ENCODE data around the gene IL12RB1. TPM values are rescaled to one million over a fixed set of nuclear protein-coding genes. Genes with fewer than 3 reads are reported as not detected.

The IL12RB1 gene
- total and polyA plus RNA-seq, 12 donors, result 0.28 to 7.4 (median 1.8) TPM; not detected in 1

DNA sequence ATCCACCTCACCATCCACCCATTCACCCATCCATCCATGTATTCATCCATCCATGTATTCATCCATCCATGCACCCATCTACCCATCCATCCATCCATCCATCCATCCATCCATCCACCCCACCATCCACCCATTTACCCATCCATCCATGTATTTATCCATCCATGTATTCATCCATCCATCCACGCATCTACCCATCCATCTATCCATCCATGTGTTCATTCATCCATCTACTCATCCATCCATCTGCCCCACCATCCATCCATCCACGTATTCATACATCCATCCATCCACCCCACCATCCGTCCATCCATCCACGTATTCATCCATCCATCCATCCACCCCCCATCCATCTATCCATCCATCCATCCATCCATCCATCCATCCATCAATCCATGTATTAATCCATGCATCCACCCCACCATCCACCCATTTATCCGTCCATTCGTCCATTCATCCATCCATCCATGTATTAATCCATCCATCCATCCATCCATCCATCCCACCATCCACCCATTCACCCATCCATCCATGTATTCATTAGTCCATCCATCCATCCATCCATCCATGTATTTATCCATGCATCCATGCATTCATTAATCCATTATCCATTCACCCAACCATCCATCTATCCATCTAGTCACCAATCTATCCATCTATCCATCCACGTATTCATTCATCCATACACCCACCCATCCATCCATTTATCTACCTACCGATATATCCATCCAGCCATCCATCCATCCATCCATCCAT lies 2.6 kb downstream of the IL12RB1 start:
- 67 to 79% (median 72%) methylated on average over 8 of the region's 8 CpGs for WGBS, 4 donors
- H3K27ac ChIP-seq, result no peak overlapping the region
- no peak overlapping the region for H3K4me3 ChIP-seq
- no peaks in the 10 kb centered on the region for H3K9me3 ChIP-seq (replicated peaks in 1 of 3)
- no peak for DNase-seq
- no peaks in the 10 kb centered on the region for H3K36me3 ChIP-seq (replicated peaks in 1 of 2)
- H3K4me1 ChIP-seq (replicated peaks in 1 of 2), result no peaks in the 10 kb centered on the region
- H3K27me3 ChIP-seq, result no peaks in the 10 kb centered on the region
- intact Hi-C loops (cut with DNase I), result no loop called here
- TF ChIP-seq, protein P1, sequence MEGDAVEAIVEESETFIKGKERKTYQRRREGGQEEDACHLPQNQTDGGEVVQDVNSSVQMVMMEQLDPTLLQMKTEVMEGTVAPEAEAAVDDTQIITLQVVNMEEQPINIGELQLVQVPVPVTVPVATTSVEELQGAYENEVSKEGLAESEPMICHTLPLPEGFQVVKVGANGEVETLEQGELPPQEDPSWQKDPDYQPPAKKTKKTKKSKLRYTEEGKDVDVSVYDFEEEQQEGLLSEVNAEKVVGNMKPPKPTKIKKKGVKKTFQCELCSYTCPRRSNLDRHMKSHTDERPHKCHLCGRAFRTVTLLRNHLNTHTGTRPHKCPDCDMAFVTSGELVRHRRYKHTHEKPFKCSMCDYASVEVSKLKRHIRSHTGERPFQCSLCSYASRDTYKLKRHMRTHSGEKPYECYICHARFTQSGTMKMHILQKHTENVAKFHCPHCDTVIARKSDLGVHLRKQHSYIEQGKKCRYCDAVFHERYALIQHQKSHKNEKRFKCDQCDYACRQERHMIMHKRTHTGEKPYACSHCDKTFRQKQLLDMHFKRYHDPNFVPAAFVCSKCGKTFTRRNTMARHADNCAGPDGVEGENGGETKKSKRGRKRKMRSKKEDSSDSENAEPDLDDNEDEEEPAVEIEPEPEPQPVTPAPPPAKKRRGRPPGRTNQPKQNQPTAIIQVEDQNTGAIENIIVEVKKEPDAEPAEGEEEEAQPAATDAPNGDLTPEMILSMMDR (IDR thresholded peaks at IDR 0.05), result no peak
- no peak for TF ChIP-seq POLR2A (IDR thresholded peaks at IDR 0.05)

DNA sequence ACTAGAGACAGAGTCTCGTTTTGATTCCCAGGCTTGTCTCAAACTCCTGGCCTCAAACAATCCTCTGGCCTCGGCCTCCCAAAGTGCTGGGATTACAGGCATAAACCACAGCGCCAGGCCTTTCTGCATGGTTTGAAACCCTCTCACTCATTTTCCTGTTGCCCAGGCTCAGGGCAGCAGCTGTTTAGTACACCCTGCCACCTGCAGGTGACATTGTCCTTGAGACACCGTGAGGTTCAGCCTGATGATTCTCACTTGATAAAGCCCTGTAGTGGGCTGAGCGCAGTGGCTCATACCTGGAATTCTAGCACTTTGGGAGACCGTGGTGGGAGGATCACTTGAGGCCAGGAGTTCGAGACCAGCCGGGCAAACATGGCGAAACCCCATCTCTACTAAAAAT lies 12.5 kb downstream of the IL12RB1 start:
- no peaks in the 10 kb centered on the region for H3K9me3 ChIP-seq (replicated peaks in 1 of 3)
- no peak for TF ChIP-seq POLR2A (IDR thresholded peaks at IDR 0.05)
- TF ChIP-seq, protein P1 (IDR thresholded peaks at IDR 0.05), result no peak
- no peak overlapping the region for H3K27ac ChIP-seq
- H3K36me3 ChIP-seq (replicated peaks in 1 of 2), result no peaks in the 10 kb centered on the region
- H3K27me3 ChIP-seq, result no peaks in the 10 kb centered on the region
- intact Hi-C loops (cut with DNase I), result no loop called here
- 75 to 84% (median 80%) methylated on average over 9 of the region's 9 CpGs for WGBS, 4 donors
- no peaks in the 10 kb centered on the region for H3K4me1 ChIP-seq (replicated peaks in 1 of 2)
- no peak overlapping the region for H3K4me3 ChIP-seq
- no peak for DNase-seq

DNA sequence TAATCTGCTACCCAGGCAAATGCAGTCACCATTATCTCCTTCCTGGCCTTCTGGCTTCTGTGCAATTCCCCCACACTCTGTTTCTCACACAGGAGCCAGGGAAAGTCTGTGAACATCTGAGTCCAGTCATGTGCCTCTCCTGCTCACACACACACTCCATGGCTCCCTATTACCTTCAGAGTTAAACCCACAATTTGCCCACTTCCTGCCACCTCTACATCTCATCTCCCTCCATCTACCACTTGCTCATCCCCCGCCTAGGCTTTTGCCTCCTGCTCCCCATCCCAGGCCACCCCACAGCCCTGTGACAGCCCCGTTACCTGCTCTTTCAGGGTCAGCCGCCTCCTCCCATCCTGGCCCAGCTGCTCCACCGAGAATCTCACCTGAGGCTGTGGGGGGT lies 13.5 kb downstream of the IL12RB1 start:
- Histone ChIP-seq H3K36me3 (replicated peaks in 1 of 2) (no peaks in the 10 kb centered on the region), H3K4me1 (replicated peaks in 1 of 2) (no peaks in the 10 kb centered on the region)
- intact Hi-C loops (cut with DNase I), result no loop called here

DNA sequence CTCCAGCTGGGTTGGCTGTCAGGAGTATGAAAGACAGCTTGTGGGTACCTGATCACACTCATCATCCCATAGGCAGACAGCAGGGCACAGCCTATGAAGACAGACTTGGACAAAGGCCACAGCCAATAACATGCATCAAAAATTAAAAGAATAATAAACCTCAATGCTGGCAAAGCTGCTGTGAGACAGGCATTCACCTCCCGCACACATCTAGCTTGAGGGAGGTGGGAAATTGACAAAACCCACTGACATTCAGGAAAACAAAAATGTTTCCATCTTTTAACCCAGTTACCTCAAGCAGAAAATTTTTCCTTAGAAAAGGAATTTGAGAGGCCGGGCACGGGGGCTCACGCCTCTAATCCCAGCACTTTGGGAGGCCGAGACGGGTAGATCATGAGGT lies 14.4 kb downstream of the IL12RB1 start:
- Histone ChIP-seq H3K9me3 (replicated peaks in 1 of 3) (no peaks in the 10 kb centered on the region), H3K27ac (no peak overlapping the region), H3K4me1 (replicated peaks in 1 of 2) (no peaks in the 10 kb centered on the region), H3K4me3 (no peak overlapping the region), H3K27me3 (no peaks in the 10 kb centered on the region), H3K36me3 (replicated peaks in 1 of 2) (no peaks in the 10 kb centered on the region)
- intact Hi-C loops (cut with DNase I), result no loop called here
- WGBS, 4 donors, result 80 to 85% (median 84%) methylated on average over 6 of the region's 6 CpGs
- no peak for DNase-seq
- TF ChIP-seq, protein P1 (IDR thresholded peaks at IDR 0.05), result no peak
- TF ChIP-seq POLR2A (IDR thresholded peaks at IDR 0.05), result no peak

More for the DNA sequence above, 13.5 kb downstream of the IL12RB1 start:
- WGBS, 4 donors, result 68 to 81% (median 76%) methylated on average over 4 of the region's 4 CpGs
- no peak overlapping the region for H3K27ac ChIP-seq
- TF ChIP-seq, protein P1 (IDR thresholded peaks at IDR 0.05), result no peak
- TF ChIP-seq POLR2A (IDR thresholded peaks at IDR 0.05), result no peak
- no peak for DNase-seq
- H3K4me3 ChIP-seq, result no peak overlapping the region
- H3K27me3 ChIP-seq, result no peaks in the 10 kb centered on the region
- no peaks in the 10 kb centered on the region for H3K9me3 ChIP-seq (replicated peaks in 1 of 3)

Data from adrenal gland (tissue), 12 donors.